Keratinocyte (primary cell): Measurements from ENCODE around the gene MSRB1. TPM values are rescaled to one million over a fixed set of nuclear protein-coding genes. Genes with fewer than 3 reads are reported as not detected.

ENCODE experiments used
- DNase-seq: peaks from one replicate; pipeline ENCODE4 v3.0.0-alpha.2; 2011; ENCODE audit warnings: low read depth, missing footprints, low spot score
- FAIRE-seq: peaks from 2 replicates; lab custom pipeline; 2011; peaks lifted over from hg19 to GRCh38; lab: Jason Lieb, UNC
- H2AFZ ChIP-seq: 2 replicates; pipeline ENCODE4 v1.6.0; 2012; ENCODE audit warnings: low read length, control low read depth, inconsistent platforms; ENCODE audit not compliant: control insufficient read depth
- H3K27ac ChIP-seq: 2 replicates; pipeline ENCODE4 v1.5.1; 2011; ENCODE audit warnings: low read length; ENCODE audit not compliant: control insufficient read depth, insufficient read depth
- H3K27me3 ChIP-seq: 3 replicates; pipeline ENCODE4 v1.6.0; 2011; ENCODE audit warnings: low read length; ENCODE audit not compliant: control insufficient read depth, insufficient read depth; ENCODE audit errors: extremely low read depth
- H3K36me3 ChIP-seq, 2 experiments: 2 replicates in 1 of 2; 3 replicates in 1 of 2; pipeline ENCODE4 v1.5.1; 2011; ENCODE audit warnings: low read length in 2 of 2, mild to moderate bottlenecking in 1 of 2; ENCODE audit not compliant: control insufficient read depth in 2 of 2, insufficient read depth in 2 of 2; ENCODE audit errors: extremely low read depth in 1 of 2
- H3K4me1 ChIP-seq: 3 replicates; pipeline ENCODE4 v1.5.1; 2011; ENCODE audit warnings: low read length; ENCODE audit not compliant: control insufficient read depth, insufficient read depth; ENCODE audit errors: extremely low read depth
- H3K4me2 ChIP-seq: 3 replicates; pipeline ENCODE4 v1.6.0; 2011; ENCODE audit warnings: low read depth, low read length; ENCODE audit not compliant: control insufficient read depth, insufficient read depth; ENCODE audit errors: extremely low read depth
- H3K4me3 ChIP-seq, 3 experiments: fragments of 200-600 bp in 1 of 3; sonication (generic) in 1 of 3; 2 replicates in 2 of 3; 3 replicates in 1 of 3; pipeline ENCODE4 v1.5.1; 2011 to 2016; ENCODE audit warnings: low read length in 3 of 3, mild to moderate bottlenecking in 3 of 3, control low read depth in 2 of 3, inconsistent platforms in 1 of 3, low read depth in 1 of 3, mixed read lengths in 1 of 3, mixed run types in 1 of 3, moderate library complexity in 1 of 3; ENCODE audit not compliant: control insufficient read depth in 2 of 3, insufficient read depth in 2 of 3; ENCODE audit errors: extremely low read depth in 1 of 3
- H3K79me2 ChIP-seq: 2 replicates; pipeline ENCODE4 v1.6.0; 2012; ENCODE audit warnings: low read length; ENCODE audit not compliant: control insufficient read depth, insufficient read depth
- H3K9ac ChIP-seq: 3 replicates; pipeline ENCODE4 v1.6.0; 2011; ENCODE audit warnings: low read length; ENCODE audit not compliant: control insufficient read depth, insufficient read depth; ENCODE audit errors: extremely low read depth
- H3K9me1 ChIP-seq: 3 replicates; pipeline ENCODE4 v1.6.0; 2011; ENCODE audit warnings: low read length; ENCODE audit not compliant: control insufficient read depth, insufficient read depth; ENCODE audit errors: extremely low read depth
- H3K9me3 ChIP-seq: 2 replicates; pipeline ENCODE4 v1.5.1; 2012; ENCODE audit warnings: low read depth, low read length; ENCODE audit not compliant: control insufficient read depth
- H4K20me1 ChIP-seq: 3 replicates; pipeline ENCODE4 v1.6.0; 2011; ENCODE audit warnings: low read length; ENCODE audit not compliant: control insufficient read depth, insufficient read depth; ENCODE audit errors: extremely low read depth
- EZH2 ChIP-seq: IDR thresholded peaks from one replicate; pipeline ENCODE4 v1.6.1; 2012; ENCODE audit warnings: inconsistent platforms, mild to moderate bottlenecking, low read length, moderate library complexity
- dilution Hi-C: fragments of 300-500 bp; cut with MboI; formaldehyde crosslinking; loops from one replicate; pipeline ENCODE4 v1.7.0; 2020; ENCODE audit warnings: low sequenced_read_pairs; ENCODE audit not compliant: extremely low pct_ligation_motif_present
- polyA plus RNA-seq, 5 experiments: library from polyadenylated mRNA; depleted of rRNA in 3 of 5; stranded (reverse) in 3 of 5; stranded (forward) in 1 of 5; unstranded in 1 of 5; fragments of >200 nt; gene quantifications; 1 replicate in 1 of 5; 2 replicates in 3 of 5; 3 replicates in 1 of 5; pipeline versions ENCODE4 v1.2.1 to v1.2.3, GENCODE V29; 2011 to 2012; ENCODE audit warnings: missing spikeins in 2 of 5, low read depth in 1 of 5, low replicate concordance in 1 of 5
- TF ChIP-seq, protein P1 (sequence below), 3 experiments: IDR thresholded peaks in 1 of 3; conservative IDR thresholded peaks in 1 of 3; optimal IDR thresholded peaks in 1 of 3; 2 replicates in 2 of 3; 3 replicates in 1 of 3; pipeline versions ENCODE3 to v1.5.1; 2011; ENCODE audit warnings: low read length in 3 of 3, mild to moderate bottlenecking in 3 of 3, moderate library complexity in 2 of 3, control low read depth in 1 of 3, inconsistent platforms in 1 of 3; ENCODE audit not compliant: insufficient read depth in 2 of 3; ENCODE audit errors: extremely low read depth in 1 of 3

Gene MSRB1
- polyA plus RNA-seq, 1 donor (not counting 4 experiments of a cell fraction or from before 2014, with no cell fraction given): 25.2 TPM

DNA sequence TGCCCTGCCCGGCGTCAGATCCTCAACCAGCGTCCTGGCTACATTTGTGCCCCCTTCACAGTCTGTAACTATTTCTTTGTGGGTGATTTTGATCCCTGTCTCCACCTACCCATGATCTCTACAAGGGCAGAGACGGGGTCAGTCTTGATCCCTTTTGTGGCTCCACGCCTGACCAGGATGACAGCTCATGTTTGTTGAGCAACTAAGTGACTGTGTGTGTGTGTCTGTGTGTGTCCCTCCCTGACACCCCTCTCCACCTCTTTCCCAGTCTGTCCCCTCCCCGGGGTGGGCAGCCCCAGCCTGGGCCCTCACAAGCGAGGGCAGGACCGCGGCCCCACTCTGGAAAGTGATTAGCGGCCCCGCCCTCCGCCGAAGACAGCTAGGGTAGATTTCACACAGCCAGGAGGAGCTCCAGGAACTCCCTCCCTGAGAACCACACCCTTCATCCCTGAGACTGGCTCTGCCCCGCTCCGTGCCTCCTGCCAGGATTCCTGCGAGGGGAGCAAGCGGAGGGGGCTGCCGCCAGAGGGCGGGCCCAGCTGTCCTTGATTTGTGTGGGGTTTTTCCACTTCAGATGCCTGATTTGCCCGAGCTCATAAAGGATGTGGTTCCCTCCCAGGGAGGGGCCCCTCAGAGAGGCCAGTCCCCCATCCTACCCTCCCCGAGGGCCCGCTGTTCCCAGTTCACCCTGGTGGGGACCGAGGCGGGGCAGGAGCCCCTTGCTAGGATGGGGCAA, 19.5 kb downstream of the MSRB1 start:
- H3K9me1 ChIP-seq: no peaks in the 10 kb centered on the region
- H3K79me2 ChIP-seq: no peaks in the 10 kb centered on the region
- H3K9me3 ChIP-seq: no peaks in the 10 kb centered on the region
- FAIRE-seq (no peak), DNase-seq (no peak)
- H3K9ac ChIP-seq: no peak overlapping the region
- dilution Hi-C loops: no loop called here
- no peak for TF ChIP-seq EZH2
- TF ChIP-seq, protein P1, sequence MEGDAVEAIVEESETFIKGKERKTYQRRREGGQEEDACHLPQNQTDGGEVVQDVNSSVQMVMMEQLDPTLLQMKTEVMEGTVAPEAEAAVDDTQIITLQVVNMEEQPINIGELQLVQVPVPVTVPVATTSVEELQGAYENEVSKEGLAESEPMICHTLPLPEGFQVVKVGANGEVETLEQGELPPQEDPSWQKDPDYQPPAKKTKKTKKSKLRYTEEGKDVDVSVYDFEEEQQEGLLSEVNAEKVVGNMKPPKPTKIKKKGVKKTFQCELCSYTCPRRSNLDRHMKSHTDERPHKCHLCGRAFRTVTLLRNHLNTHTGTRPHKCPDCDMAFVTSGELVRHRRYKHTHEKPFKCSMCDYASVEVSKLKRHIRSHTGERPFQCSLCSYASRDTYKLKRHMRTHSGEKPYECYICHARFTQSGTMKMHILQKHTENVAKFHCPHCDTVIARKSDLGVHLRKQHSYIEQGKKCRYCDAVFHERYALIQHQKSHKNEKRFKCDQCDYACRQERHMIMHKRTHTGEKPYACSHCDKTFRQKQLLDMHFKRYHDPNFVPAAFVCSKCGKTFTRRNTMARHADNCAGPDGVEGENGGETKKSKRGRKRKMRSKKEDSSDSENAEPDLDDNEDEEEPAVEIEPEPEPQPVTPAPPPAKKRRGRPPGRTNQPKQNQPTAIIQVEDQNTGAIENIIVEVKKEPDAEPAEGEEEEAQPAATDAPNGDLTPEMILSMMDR (optimal IDR thresholded peaks at IDR 0.05 in 1 of 3, IDR thresholded peaks at IDR 0.05 in 1 of 3, conservative IDR thresholded peaks at IDR 0.05 in 1 of 3; ENCODE audit: extremely low read depth in 1 of 3, insufficient read depth in 2 of 3, low read length in 3 of 3): peak in 2 of 3 experiments; percentile 14 to 15
- H3K4me3 ChIP-seq: no peak overlapping the region
- H4K20me1 ChIP-seq: no peaks in the 10 kb centered on the region
- no peaks in the 10 kb centered on the region for H3K36me3 ChIP-seq
- H3K4me2 ChIP-seq: no peak overlapping the region
- no peaks in the 10 kb centered on the region for H3K4me1 ChIP-seq
- no peak overlapping the region for H3K27ac ChIP-seq
- H3K27me3 ChIP-seq: peaks cover 45% of the 10 kb centered on the region
- H2AFZ ChIP-seq: no peak overlapping the region

DNA sequence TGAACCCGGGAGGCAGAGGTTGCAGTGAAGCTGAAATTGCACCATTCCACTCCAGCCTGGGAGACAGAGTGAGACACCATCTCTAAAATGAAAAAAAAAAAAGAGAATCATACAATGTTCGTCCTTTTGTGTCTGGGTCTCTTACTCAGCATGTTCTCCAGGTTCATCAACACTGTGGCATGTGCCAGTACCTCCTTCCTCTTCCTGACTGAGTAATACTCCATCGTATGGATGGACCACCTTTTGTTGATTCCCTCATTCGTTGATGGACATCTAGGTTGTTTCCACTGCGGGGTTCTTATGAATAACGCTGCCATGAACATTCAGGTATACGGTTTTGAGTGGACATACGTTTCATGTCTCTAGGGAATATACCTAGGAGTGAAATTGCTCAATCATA, 20.6 kb downstream of the MSRB1 start:
- dilution Hi-C loops: no loop called here
- H4K20me1 ChIP-seq: no peaks in the 10 kb centered on the region
- H3K9me3 ChIP-seq: no peaks in the 10 kb centered on the region
- no peak for FAIRE-seq
- no peaks in the 10 kb centered on the region for H3K36me3 ChIP-seq
- H3K9ac ChIP-seq: no peak overlapping the region
- H3K4me3 ChIP-seq: no peak overlapping the region
- peaks cover 53% of the 10 kb centered on the region for H3K27me3 ChIP-seq
- no peak overlapping the region for H3K27ac ChIP-seq
- no peaks in the 10 kb centered on the region for H3K4me1 ChIP-seq
- H2AFZ ChIP-seq: no peak overlapping the region
- no peaks in the 10 kb centered on the region for H3K79me2 ChIP-seq
- TF ChIP-seq, protein P1 (optimal IDR thresholded peaks at IDR 0.05 in 1 of 3, IDR thresholded peaks at IDR 0.05 in 1 of 3, conservative IDR thresholded peaks at IDR 0.05 in 1 of 3; ENCODE audit: extremely low read depth in 1 of 3, insufficient read depth in 2 of 3, low read length in 3 of 3): no peak
- no peak for TF ChIP-seq EZH2
- H3K9me1 ChIP-seq: no peaks in the 10 kb centered on the region
- no peak overlapping the region for H3K4me2 ChIP-seq
- no peak for DNase-seq
